MM.1S (cell line): ENCODE data around the gene C10orf67.

Experiments used
- DNase-seq: peaks from one replicate; pipeline ENCODE4 v3.0.0-alpha.2; 2015
- H2AFZ ChIP-seq: fragments of 300-600 bp; sonication (generic); 2 replicates; pipeline ENCODE4 v1.6.0; 2016; ENCODE audit warnings: antibody characterized with exemption, low read length
- H3F3A ChIP-seq: fragments of 300-600 bp; sonication (generic); 2 replicates; pipeline ENCODE4 v1.6.1; 2016; ENCODE audit warnings: mild to moderate bottlenecking, antibody characterized with exemption, low read length, moderate library complexity, mixed read lengths; ENCODE audit not compliant: insufficient read depth
- H3K27ac ChIP-seq: fragments of 300-600 bp; sonication (generic); 2 replicates; pipeline ENCODE4 v1.5.1; 2016; ENCODE audit warnings: mild to moderate bottlenecking, low read length
- H3K27me3 ChIP-seq: fragments of 300-600 bp; sonication (generic); replicated peaks from 2 replicates; pipeline ENCODE4 v1.6.0; 2016; ENCODE audit warnings: low read length; ENCODE audit not compliant: insufficient read depth
- H3K36me3 ChIP-seq: fragments of 300-600 bp; sonication (generic); replicated peaks from 2 replicates; pipeline ENCODE4 v1.6.1; 2016; ENCODE audit warnings: mild to moderate bottlenecking, low read length, mixed read lengths; ENCODE audit not compliant: insufficient read depth
- H3K4me1 ChIP-seq: fragments of 300-600 bp; sonication (generic); 2 replicates; pipeline ENCODE4 v1.6.1; 2016; ENCODE audit warnings: low read length, mixed read lengths
- H3K4me2 ChIP-seq: fragments of 300-600 bp; sonication (generic); 2 replicates; pipeline ENCODE4 v1.6.0; 2016; ENCODE audit warnings: low read depth, low read length
- H3K4me3 ChIP-seq: fragments of 300-600 bp; sonication (generic); 2 replicates; pipeline ENCODE4 v1.5.1; 2016; ENCODE audit warnings: low read length, mixed read lengths
- H3K79me2 ChIP-seq: fragments of 300-600 bp; sonication (generic); 2 replicates; pipeline ENCODE4 v1.6.1; 2016; ENCODE audit warnings: mixed run types, low read length, mixed read lengths
- H3K9ac ChIP-seq: fragments of 300-600 bp; sonication (generic); 2 replicates; pipeline ENCODE4 v1.6.1; 2016; ENCODE audit warnings: low read length, mixed read lengths
- H3K9me2 ChIP-seq: fragments of 300-600 bp; sonication (generic); replicated peaks from 2 replicates; pipeline ENCODE4 v1.6.1; 2016; ENCODE audit warnings: mild to moderate bottlenecking, low read length, mixed read lengths; ENCODE audit not compliant: insufficient read depth
- H3K9me3 ChIP-seq: fragments of 300-600 bp; sonication (generic); replicated peaks from 2 replicates; pipeline ENCODE4 v1.6.1; 2016; ENCODE audit warnings: mild to moderate bottlenecking, low read length, mixed read lengths; ENCODE audit not compliant: insufficient read depth
- H4K20me1 ChIP-seq: fragments of 300-600 bp; sonication (generic); 2 replicates; pipeline ENCODE4 v1.6.1; 2016; ENCODE audit warnings: mild to moderate bottlenecking, low read length, moderate library complexity, mixed read lengths; ENCODE audit not compliant: insufficient read depth
- CTCF ChIP-seq: fragments of 300-600 bp; sonication (generic); IDR thresholded peaks from 2 replicates; pipeline ENCODE4 v1.5.1; 2016; ENCODE audit warnings: antibody characterized with exemption, low read length, mixed read lengths
- EZH2 ChIP-seq: fragments of 300-600 bp; sonication (generic); optimal IDR thresholded peaks from 2 replicates; pipeline ENCODE3; 2017; ENCODE audit warnings: low read depth, mild to moderate bottlenecking, antibody characterized with exemption, low read length, mixed read lengths
- EZH2phosphoT487 ChIP-seq: fragments of 300-600 bp; sonication (generic); IDR thresholded peaks from 2 replicates; pipeline ENCODE4 v1.6.1; 2018; ENCODE audit warnings: antibody characterized with exemption, low read length

Gene C10orf67

DNA sequence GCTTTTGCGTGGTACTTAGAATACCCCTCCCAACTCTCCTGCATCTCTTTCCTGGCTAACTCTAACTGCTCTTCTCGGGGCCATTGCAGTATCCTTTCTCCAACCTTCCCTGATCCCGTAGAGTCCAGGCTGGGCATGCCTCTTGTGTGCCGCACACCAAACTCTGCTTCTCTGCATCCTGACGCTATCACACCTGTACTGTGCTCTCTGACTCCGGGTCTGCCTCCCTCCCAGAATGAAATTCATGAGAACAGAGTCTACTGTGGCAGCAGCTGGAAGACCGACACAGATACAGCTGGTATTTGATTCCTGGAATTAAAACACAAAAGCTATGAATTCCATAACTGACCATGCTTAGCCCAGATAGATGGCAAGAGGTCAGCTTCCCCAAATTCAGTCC, 60.9 kb downstream of the C10orf67 start:
- Histone ChIP-seq H3F3A (no peaks in the 10 kb centered on the region), H4K20me1 (no peaks in the 10 kb centered on the region), H3K9ac (no peak overlapping the region), H3K27me3 (no peaks in the 10 kb centered on the region), H3K36me3 (no peaks in the 10 kb centered on the region), H3K9me2 (no peaks in the 10 kb centered on the region), H3K4me2 (no peak overlapping the region), H3K9me3 (no peaks in the 10 kb centered on the region), H3K27ac (no peak overlapping the region), H2AFZ (no peak overlapping the region), H3K4me1 (no peaks in the 10 kb centered on the region), H3K4me3 (no peak overlapping the region), H3K79me2 (no peaks in the 10 kb centered on the region)
- DNase-seq, result no peak
- no peak for TF ChIP-seq EZH2phosphoT487
- TF ChIP-seq CTCF, result no peak
- no peak for TF ChIP-seq EZH2

DNA sequence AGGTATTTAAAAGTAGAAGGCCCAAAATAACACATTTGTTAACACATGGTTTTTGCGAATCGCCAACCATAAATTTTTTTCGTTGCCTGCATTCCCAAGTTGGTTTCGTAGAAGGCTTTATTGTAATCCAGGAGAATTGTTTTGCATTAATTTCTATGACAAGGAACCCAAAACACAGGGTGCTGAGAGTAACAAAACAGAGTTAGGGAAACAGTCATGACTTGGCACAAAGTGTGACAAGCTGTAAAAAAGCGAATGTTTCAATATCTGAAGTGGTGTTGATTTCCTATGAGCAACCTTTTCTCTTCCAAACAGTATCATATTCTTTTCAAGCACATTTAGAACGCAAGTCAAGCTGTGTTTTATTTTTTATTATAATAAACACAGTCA, 63.6 kb downstream of the C10orf67 start:
- H3K36me3 ChIP-seq, result no peaks in the 10 kb centered on the region
- no peaks in the 10 kb centered on the region for H3K27me3 ChIP-seq
- H3K27ac ChIP-seq, result no peak overlapping the region
- H3K9me2 ChIP-seq, result no peaks in the 10 kb centered on the region
- TF ChIP-seq CTCF (no peak), EZH2phosphoT487 (no peak), EZH2 (no peak)
- H3K4me1 ChIP-seq, result no peaks in the 10 kb centered on the region
- H3K9me3 ChIP-seq, result no peaks in the 10 kb centered on the region
- H4K20me1 ChIP-seq, result no peaks in the 10 kb centered on the region
- no peak overlapping the region for H3K4me3 ChIP-seq
- no peak overlapping the region for H3K4me2 ChIP-seq
- no peak for DNase-seq
- no peaks in the 10 kb centered on the region for H3K79me2 ChIP-seq
- no peak overlapping the region for H2AFZ ChIP-seq
- H3F3A ChIP-seq, result no peaks in the 10 kb centered on the region
- H3K9ac ChIP-seq, result no peak overlapping the region

DNA sequence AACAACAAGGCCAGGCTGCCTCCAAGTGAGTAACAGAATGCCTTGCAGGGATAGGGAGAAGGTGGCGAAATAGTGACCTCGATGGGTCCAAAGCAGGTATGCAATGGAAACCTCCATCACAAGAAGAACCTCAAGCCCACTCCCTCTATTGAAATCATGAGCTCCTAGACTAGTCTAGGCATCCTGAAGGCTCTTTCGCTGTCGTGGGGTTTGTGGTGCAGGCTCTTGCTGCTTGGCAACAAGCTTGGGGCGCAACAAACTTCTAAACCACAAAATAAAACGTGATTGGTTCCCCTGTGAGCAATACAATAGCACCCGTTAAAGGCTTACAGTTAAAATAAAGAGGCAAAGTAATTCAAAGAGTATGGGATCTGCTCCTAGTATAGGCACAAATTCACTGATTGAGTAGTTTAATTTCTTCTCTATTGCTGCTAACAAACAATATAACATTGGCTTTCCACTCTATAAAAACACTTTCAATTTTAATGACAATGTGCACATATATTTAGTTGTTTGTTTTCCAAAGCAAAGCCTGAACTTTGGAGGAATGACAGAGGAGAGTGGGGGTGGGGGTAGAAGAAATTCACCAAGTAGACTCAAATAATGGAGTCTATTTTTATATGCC, 64.1 kb downstream of the C10orf67 start:
- H3K4me2 ChIP-seq, result no peak overlapping the region
- H3K36me3 ChIP-seq, result no peaks in the 10 kb centered on the region
- no peaks in the 10 kb centered on the region for H3F3A ChIP-seq
- H3K79me2 ChIP-seq, result no peaks in the 10 kb centered on the region
- no peak for TF ChIP-seq EZH2
- no peak for TF ChIP-seq EZH2phosphoT487
- TF ChIP-seq CTCF, result no peak
- no peaks in the 10 kb centered on the region for H3K4me1 ChIP-seq
- no peak overlapping the region for H3K27ac ChIP-seq
- no peaks in the 10 kb centered on the region for H3K9me2 ChIP-seq
- H2AFZ ChIP-seq, result no peak overlapping the region
- H3K9ac ChIP-seq, result no peak overlapping the region
- H3K9me3 ChIP-seq, result no peaks in the 10 kb centered on the region
- DNase-seq, result no peak
- H3K4me3 ChIP-seq, result no peak overlapping the region
- H3K27me3 ChIP-seq, result no peaks in the 10 kb centered on the region
- no peaks in the 10 kb centered on the region for H4K20me1 ChIP-seq
